SK-N-SH treated with all-trans-retinoic acid at 6 μM for 48 hours (cell line): ENCODE data around the gene ELMO1.

Source experiments
- ARNTL ChIP-seq: fragments of 450-650 bp; formaldehyde crosslinking; IDR thresholded peaks from 2 replicates; pipeline ENCODE4 v1.5.0; 2020; ENCODE audit warnings: low read depth, mild to moderate bottlenecking, moderate library complexity, borderline replicate concordance
- BACH2 ChIP-seq: fragments of 250-450 bp; sonication (Bioruptor Pico); IDR thresholded peaks from 2 replicates; pipeline ENCODE4 v1.9.0; 2021; ENCODE audit warnings: mild to moderate bottlenecking, borderline replicate concordance
- ESRRG ChIP-seq: fragments of 250-450 bp; sonication (Bioruptor Pico); IDR thresholded peaks from 2 replicates; pipeline ENCODE4 v1.6.1; 2021; ENCODE audit warnings: mild to moderate bottlenecking
- ISL1 ChIP-seq: fragments of 250-450 bp; sonication (Bioruptor Pico); IDR thresholded peaks from 2 replicates; pipeline ENCODE4 v2.1.2; 2022; ENCODE audit warnings: mild to moderate bottlenecking, moderate library complexity
- PATZ1 ChIP-seq: fragments of 250-450 bp; sonication (Bioruptor Pico); IDR thresholded peaks from 2 replicates; pipeline ENCODE4 v1.8.0; 2020; ENCODE audit warnings: mild to moderate bottlenecking, moderate library complexity, borderline replicate concordance
- POU6F1 ChIP-seq: fragments of 250-450 bp; sonication (Bioruptor Pico); IDR thresholded peaks from 2 replicates; pipeline ENCODE4 v1.8.0; 2021; ENCODE audit warnings: low read depth, mild to moderate bottlenecking, moderate library complexity, borderline replicate concordance
- PPARA ChIP-seq: fragments of 250-450 bp; sonication (Bioruptor Pico); IDR thresholded peaks from 2 replicates; pipeline ENCODE4 v1.5.0; 2020; ENCODE audit warnings: mild to moderate bottlenecking, borderline replicate concordance
- SNAI2 ChIP-seq: fragments of 250-450 bp; sonication (Bioruptor Pico); IDR thresholded peaks from 2 replicates; pipeline ENCODE4 v1.5.0; 2020; ENCODE audit warnings: mild to moderate bottlenecking, moderate library complexity
- TCF4 ChIP-seq: fragments of 250-450 bp; sonication (Bioruptor Pico); IDR thresholded peaks from 2 replicates; pipeline ENCODE4 v1.8.0; 2021; ENCODE audit warnings: mild to moderate bottlenecking, moderate library complexity, borderline replicate concordance
- ZFP3 ChIP-seq: fragments of 250-450 bp; sonication (Bioruptor Pico); IDR thresholded peaks from 2 replicates; pipeline ENCODE4 v1.5.0; 2020; ENCODE audit warnings: mild to moderate bottlenecking, moderate library complexity
- ZNF8 ChIP-seq: fragments of 450-650 bp; formaldehyde crosslinking; IDR thresholded peaks from 2 replicates; pipeline ENCODE4 v1.5.0; 2020; ENCODE audit warnings: mild to moderate bottlenecking, moderate library complexity

GRCh38 chr7:37493810-37494209, 45.1 kb upstream of the ELMO1 start:
- TF ChIP-seq TCF4 (CRISPR knock-in tag) (no peak), ISL1 (CRISPR knock-in tag) (no peak), BACH2 (CRISPR knock-in tag) (no peak), PATZ1 (CRISPR knock-in tag) (no peak), ZNF8 (CRISPR knock-in tag) (no peak), POU6F1 (CRISPR knock-in tag) (no peak), ZFP3 (CRISPR knock-in tag) (no peak), SNAI2 (CRISPR knock-in tag) (no peak), ARNTL (CRISPR knock-in tag) (no peak), ESRRG (CRISPR knock-in tag) (no peak), PPARA (CRISPR knock-in tag) (no peak)
